Stimulated activated CD4-positive, alpha-beta T cell treated with anti-CD3 and anti-CD28 coated beads, Interleukin-1b, Interleukin-23, amount 100 ng/mL, for 1 hour (primary cell): Measurements from ENCODE around the gene GLT6D1.

Experiments
- DNase-seq, 2 donors: peaks; one replicate each; pipeline ENCODE4 v3.0.0-alpha.2; 2020; ENCODE audit warnings: low read depth in 2 of 2

Gene GLT6D1

GRCh38 chr9:135622415-135623020 lies 16.8 kb downstream of the GLT6D1 start:
- DNase-seq: no peak

GRCh38 chr9:135620558-135620957 lies 18.8 kb downstream of the GLT6D1 start:
- no peak for DNase-seq

GRCh38 chr9:135619599-135619886 lies 19.8 kb downstream of the GLT6D1 start:
- DNase-seq: no peak

GRCh38 chr9:135618866-135619598 lies 20.3 kb downstream of the GLT6D1 start:
- no peak for DNase-seq

- no peak for DNase-seq
These were observed 21.3 kb downstream of the GLT6D1 start for GRCh38 chr9:135617991-135618411.

- no peak for DNase-seq
These were observed 21.8 kb downstream of the GLT6D1 start for GRCh38 chr9:135617538-135617900.

GRCh38 chr9:135616619-135617537 lies 22.5 kb downstream of the GLT6D1 start:
- no peak for DNase-seq

GRCh38 chr9:135615666-135616618 lies 23.4 kb downstream of the GLT6D1 start:
- DNase-seq: no peak

- no peak for DNase-seq
These were observed 24.3 kb downstream of the GLT6D1 start for GRCh38 chr9:135614821-135615665.

GRCh38 chr9:135613946-135614805 lies 25.2 kb downstream of the GLT6D1 start:
- DNase-seq: no peak

- no peak for DNase-seq
These were observed 26.1 kb downstream of the GLT6D1 start for GRCh38 chr9:135612981-135613910.

GRCh38 chr9:135612437-135612836 lies 26.9 kb downstream of the GLT6D1 start:
- no peak for DNase-seq

- no peak for DNase-seq
These were observed 27.5 kb downstream of the GLT6D1 start for GRCh38 chr9:135611875-135612209.

GRCh38 chr9:135611142-135611874 lies 28.0 kb downstream of the GLT6D1 start:
- DNase-seq: no peak

GRCh38 chr9:135610290-135611141 lies 28.8 kb downstream of the GLT6D1 start:
- no peak for DNase-seq

GRCh38 chr9:135609366-135609955 lies 29.9 kb downstream of the GLT6D1 start:
- no peak for DNase-seq

- no peak for DNase-seq
These were observed 30.4 kb downstream of the GLT6D1 start for GRCh38 chr9:135608999-135609317.
